ENCODE data around the gene TNFRSF1B.

- TF ChIP-seq CTCF (IDR thresholded peaks at IDR 0.05), result no peak
- TF ChIP-seq POLR2A (IDR thresholded peaks at IDR 0.05), result no peak
These were observed 18.4 kb upstream of the TNFRSF1B start for GRCh38 chr1:12148160-12148957.
